NCI-H2081 (cell line): ENCODE results near the gene GPR132.
"Not testable (repeated sequence)": the region's sequence is repeated elsewhere in the genome, so short reads cannot be mapped to it uniquely, and the experiment has no call there.

ENCODE experiments used
- DNase-seq, 2 experiments: peaks; one replicate each; lab custom pipeline; 2025; lab: John Stamatoyannopoulos, UW

Gene GPR132

GRCh38 chr14:105075379-105076295 lies 10.4 kb upstream of the GPR132 start:
- DNase-seq, result peak in 1 of 2 experiments; percentile 19

GRCh38 chr14:105074601-105075053 lies 9.4 kb upstream of the GPR132 start:
- peak in 1 of 2 experiments; percentile 35 for DNase-seq

- DNase-seq, result no peak
These were observed 8.7 kb upstream of the GPR132 start for GRCh38 chr14:105073720-105074600.

GRCh38 chr14:105072892-105073719 lies 7.9 kb upstream of the GPR132 start:
- DNase-seq, result no peak

GRCh38 chr14:105072381-105072861 lies 7.2 kb upstream of the GPR132 start:
- no peak for DNase-seq

- no peak for DNase-seq
These were observed 6.7 kb upstream of the GPR132 start for GRCh38 chr14:105071942-105072341.

GRCh38 chr14:105071326-105071725 lies 6.1 kb upstream of the GPR132 start:
- DNase-seq, result no peak

- DNase-seq, result no peak
These were observed 5.5 kb upstream of the GPR132 start for GRCh38 chr14:105070760-105071137.

GRCh38 chr14:105069871-105070759 lies 4.9 kb upstream of the GPR132 start:
- no peak for DNase-seq

- no peak for DNase-seq
These were observed 4.3 kb upstream of the GPR132 start for GRCh38 chr14:105069522-105069870.

- no peak for DNase-seq
These were observed 3.6 kb upstream of the GPR132 start for GRCh38 chr14:105068818-105069217.

- DNase-seq, result no peak
These were observed 2.7 kb upstream of the GPR132 start for GRCh38 chr14:105067969-105068301.

GRCh38 chr14:105067140-105067968 lies 2.1 kb upstream of the GPR132 start:
- no peak for DNase-seq

- no peak for DNase-seq
These were observed 1.2 kb upstream of the GPR132 start for GRCh38 chr14:105066240-105067071.

GRCh38 chr14:105064721-105065143 lies 498 bp downstream of the GPR132 start:
- no peak for DNase-seq

GRCh38 chr14:105064001-105064400 lies 1.2 kb downstream of the GPR132 start:
- no peak for DNase-seq

GRCh38 chr14:105063506-105063905 lies 1.7 kb downstream of the GPR132 start:
- not testable (repeated sequence) for DNase-seq

- DNase-seq, result no peak
These were observed 2.2 kb downstream of the GPR132 start for GRCh38 chr14:105063056-105063455.

- no peak for DNase-seq
These were observed 3.2 kb downstream of the GPR132 start for GRCh38 chr14:105062048-105062433.
